Activated T-helper 2 cell treated with anti-CD3 and anti-CD28 coated beads, Interferon-gamma antibody, Interleukin-2, Interleukin-4, amounts not matched to agents 10 μg/mL and 5 μg/mL and 100 μg/mL, durations not matched to agents 14 hours and 24 hours and 36 hours (primary cell): ENCODE results near the gene MOCS1. TPM values are rescaled to one million over a fixed set of nuclear protein-coding genes. Genes with fewer than 3 reads are reported as not detected.

Source experiments
- DNase-seq: peaks from one replicate; pipeline ENCODE4 v3.0.0; 2021; ENCODE audit warnings: low spot score
- H3K27ac Mint-ChIP-seq: one replicate; pipeline ENCODE4 v1.8.0; 2021; ENCODE audit warnings: mixed read lengths
- H3K27me3 Mint-ChIP-seq: one replicate; pipeline ENCODE4 v1.8.0; 2021; ENCODE audit warnings: low read depth, mixed read lengths
- H3K36me3 Mint-ChIP-seq: one replicate; pipeline ENCODE4 v1.8.0; 2021; ENCODE audit warnings: low read depth, mixed read lengths
- H3K4me1 Mint-ChIP-seq: one replicate; pipeline ENCODE4 v1.8.0; 2021; ENCODE audit warnings: low read depth, mixed read lengths
- H3K4me3 Mint-ChIP-seq: one replicate; pipeline ENCODE4 v1.8.0; 2021; ENCODE audit warnings: low read depth, mild to moderate bottlenecking, moderate library complexity, mixed read lengths
- H3K9me3 Mint-ChIP-seq: one replicate; pipeline ENCODE4 v1.8.0; 2021; ENCODE audit warnings: mixed read lengths
- intact Hi-C: fragments of 100-400 bp; cut with micrococcal nuclease; formaldehyde crosslinking; loops from one replicate; pipeline ENCODE4 v1.15.1; 2023
- total RNA-seq: library from RNA; stranded (reverse); gene quantifications from 2 replicates; pipeline ENCODE4 v1.2.3, GENCODE V29; 2022

Gene MOCS1
- total RNA-seq, 1 donor from 2014 or later = 1.2 TPM

DNA sequence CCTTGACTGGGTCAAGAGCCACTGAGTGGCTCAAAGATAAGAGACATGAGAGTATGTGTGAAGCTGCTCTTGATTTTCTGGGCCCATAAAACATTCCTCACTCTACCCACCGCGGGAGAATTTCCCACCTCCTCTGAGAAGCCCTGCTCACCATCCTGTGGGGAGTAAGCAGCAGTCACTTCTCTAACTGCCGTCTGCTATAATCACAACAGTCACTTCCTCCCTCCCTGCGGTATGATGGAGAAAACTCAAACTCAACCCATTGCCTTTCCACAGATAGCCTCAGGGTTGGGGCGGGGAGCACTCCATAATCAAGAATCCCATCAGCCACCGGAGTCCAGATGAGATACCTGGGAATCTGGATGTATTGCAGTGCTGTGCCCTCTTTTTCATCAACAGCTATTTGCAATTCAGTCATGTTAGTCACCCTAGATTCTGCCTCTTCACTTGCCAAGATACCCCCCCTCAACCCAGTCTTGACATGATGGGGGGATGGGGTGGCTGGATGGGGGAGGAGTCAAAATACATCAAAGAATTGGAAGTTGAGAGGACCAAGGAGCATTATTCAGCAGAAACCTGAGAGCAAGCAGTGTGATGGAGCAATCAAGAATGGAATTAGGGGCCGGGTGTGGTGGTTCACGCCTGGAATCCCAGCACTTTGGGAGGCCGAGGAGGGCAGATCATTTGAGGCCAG lies 5.1 kb downstream of the MOCS1 start:
- no peak overlapping the region for H3K4me3 Mint-ChIP-seq
- intact Hi-C loops = no loop called here
- H3K27me3 Mint-ChIP-seq = peaks cover 9% of the 10 kb centered on the region
- H3K4me1 Mint-ChIP-seq = peaks cover 1% of the 10 kb centered on the region
- H3K9me3 Mint-ChIP-seq = peaks cover 6% of the 10 kb centered on the region
- no peak overlapping the region for H3K27ac Mint-ChIP-seq
- no peak for DNase-seq
- no peaks in the 10 kb centered on the region for H3K36me3 Mint-ChIP-seq

DNA sequence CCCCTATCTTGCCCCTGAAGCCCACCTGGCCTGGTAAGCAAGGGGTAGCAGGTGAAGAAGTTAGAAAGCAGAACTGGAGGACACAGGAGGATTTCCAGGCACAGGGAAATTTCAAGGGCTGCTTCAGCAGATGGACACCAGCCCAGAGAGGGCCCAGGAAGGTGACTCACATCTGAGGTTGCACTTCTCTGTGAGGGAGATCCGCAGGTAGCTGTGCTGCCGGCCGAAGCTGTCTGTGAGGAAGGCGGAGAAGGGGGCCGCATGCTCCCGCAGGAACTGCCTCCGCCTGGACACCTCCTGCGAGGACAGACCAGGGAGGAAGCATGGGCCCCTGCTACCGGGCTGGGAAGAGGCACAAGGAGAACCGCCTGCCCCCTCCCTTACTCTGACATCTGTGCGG lies 7.1 kb downstream of the MOCS1 start:
- Mint-ChIP-seq H3K9me3 (peaks cover 6% of the 10 kb centered on the region), H3K36me3 (no peaks in the 10 kb centered on the region), H3K4me3 (no peak overlapping the region), H3K4me1 (peaks cover 1% of the 10 kb centered on the region), H3K27me3 (no peaks in the 10 kb centered on the region), H3K27ac (no peak overlapping the region)
- intact Hi-C loops = no loop called here
- no peak for DNase-seq

- Mint-ChIP-seq H3K4me3 (no peak overlapping the region), H3K36me3 (no peaks in the 10 kb centered on the region), H3K4me1 (peaks cover 1% of the 10 kb centered on the region), H3K27me3 (no peaks in the 10 kb centered on the region), H3K9me3 (peaks cover 6% of the 10 kb centered on the region), H3K27ac (no peak overlapping the region)
- intact Hi-C loops = no loop called here
- DNase-seq = no peak
Measured at GRCh38 chr6:39926668-39927067, 7.6 kb downstream of the MOCS1 start.

GRCh38 chr6:39925931-39926290 lies 8.4 kb downstream of the MOCS1 start:
- peaks cover 6% of the 10 kb centered on the region for H3K9me3 Mint-ChIP-seq

GRCh38 chr6:39925191-39925930 lies 8.9 kb downstream of the MOCS1 start:
- peaks cover 1% of the 10 kb centered on the region for H3K4me1 Mint-ChIP-seq
- DNase-seq = no peak
- H3K27ac Mint-ChIP-seq = no peak overlapping the region
- intact Hi-C loops = no loop called here
- peaks cover 6% of the 10 kb centered on the region for H3K9me3 Mint-ChIP-seq
- H3K4me3 Mint-ChIP-seq = no peak overlapping the region
- H3K27me3 Mint-ChIP-seq = no peaks in the 10 kb centered on the region
- no peaks in the 10 kb centered on the region for H3K36me3 Mint-ChIP-seq

More at GRCh38 chr6:39925931-39926290, 8.4 kb downstream of the MOCS1 start:
- peaks cover 1% of the 10 kb centered on the region for H3K4me1 Mint-ChIP-seq
- DNase-seq = no peak
- intact Hi-C loops = no loop called here
- no peak overlapping the region for H3K4me3 Mint-ChIP-seq
- no peaks in the 10 kb centered on the region for H3K36me3 Mint-ChIP-seq
- H3K27me3 Mint-ChIP-seq = no peaks in the 10 kb centered on the region
- peak overlapping the region; percentile 29 for H3K27ac Mint-ChIP-seq

GRCh38 chr6:39924283-39924682 lies 10.0 kb downstream of the MOCS1 start:
- intact Hi-C loops = no loop called here
- no peak for DNase-seq
- H3K27me3 Mint-ChIP-seq = no peaks in the 10 kb centered on the region
- H3K4me3 Mint-ChIP-seq = no peak overlapping the region
- peaks cover 1% of the 10 kb centered on the region for H3K4me1 Mint-ChIP-seq
- H3K27ac Mint-ChIP-seq = no peak overlapping the region
- no peaks in the 10 kb centered on the region for H3K36me3 Mint-ChIP-seq
- H3K9me3 Mint-ChIP-seq = peaks cover 6% of the 10 kb centered on the region

DNA sequence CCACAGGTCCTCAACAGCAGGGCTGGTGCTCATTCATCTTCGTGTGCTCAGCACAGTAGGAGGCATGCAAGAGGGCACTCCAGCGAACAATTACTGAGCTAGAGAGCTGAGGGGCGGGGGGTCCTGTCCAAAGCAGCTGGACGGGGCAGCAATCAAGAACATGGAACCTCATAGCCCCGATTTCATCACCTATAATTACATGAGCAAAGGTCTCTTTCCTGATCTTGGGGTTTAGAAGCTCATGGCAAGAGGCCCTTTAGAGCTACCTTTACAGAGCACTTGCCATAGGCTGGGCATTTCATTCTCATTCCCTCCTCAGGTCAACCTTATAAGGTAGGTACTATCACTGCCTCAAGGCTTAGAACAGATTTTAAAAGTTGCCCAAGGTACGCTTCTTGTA lies 10.4 kb downstream of the MOCS1 start:
- Mint-ChIP-seq H3K4me3 (no peak overlapping the region), H3K36me3 (no peaks in the 10 kb centered on the region), H3K9me3 (peaks cover 6% of the 10 kb centered on the region), H3K4me1 (peaks cover 1% of the 10 kb centered on the region), H3K27me3 (no peaks in the 10 kb centered on the region), H3K27ac (no peak overlapping the region)
- no peak for DNase-seq
- intact Hi-C loops = no loop called here

GRCh38 chr6:39923394-39923793 lies 10.9 kb downstream of the MOCS1 start:
- no peak for DNase-seq
- peaks cover 6% of the 10 kb centered on the region for H3K9me3 Mint-ChIP-seq
- no peak overlapping the region for H3K4me3 Mint-ChIP-seq
- no peak overlapping the region for H3K27ac Mint-ChIP-seq
- intact Hi-C loops = no loop called here
- peaks cover 1% of the 10 kb centered on the region for H3K4me1 Mint-ChIP-seq
- H3K36me3 Mint-ChIP-seq = no peaks in the 10 kb centered on the region
- no peaks in the 10 kb centered on the region for H3K27me3 Mint-ChIP-seq

DNA sequence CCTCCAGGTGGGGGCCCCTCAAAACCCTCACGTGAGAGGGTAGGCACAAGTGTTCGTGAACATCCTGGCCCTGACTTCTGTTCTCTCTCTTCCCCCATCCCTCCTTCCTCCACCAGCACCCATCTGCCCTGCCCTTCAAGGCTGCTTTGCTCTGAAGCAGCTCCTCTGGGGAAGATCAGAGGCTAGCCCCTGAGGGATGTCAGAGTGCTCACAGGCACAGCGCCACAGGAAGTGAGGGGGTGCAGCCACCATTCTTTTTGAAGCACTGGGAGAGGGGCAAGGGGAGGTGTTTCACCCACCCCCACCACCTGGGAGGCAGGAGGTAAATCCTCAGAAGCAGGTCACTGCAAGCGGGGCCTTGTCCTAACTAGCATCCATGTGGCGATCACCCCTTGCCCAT lies 11.4 kb downstream of the MOCS1 start:
- peaks cover 6% of the 10 kb centered on the region for H3K9me3 Mint-ChIP-seq
- no peak for DNase-seq
- no peaks in the 10 kb centered on the region for H3K36me3 Mint-ChIP-seq
- H3K27me3 Mint-ChIP-seq = no peaks in the 10 kb centered on the region
- intact Hi-C loops = no loop called here
- peaks cover 1% of the 10 kb centered on the region for H3K4me1 Mint-ChIP-seq
- no peak overlapping the region for H3K4me3 Mint-ChIP-seq
- H3K27ac Mint-ChIP-seq = no peak overlapping the region

GRCh38 chr6:39920157-39920556 lies 14.1 kb downstream of the MOCS1 start:
- Mint-ChIP-seq H3K27me3 (no peaks in the 10 kb centered on the region), H3K27ac (no peak overlapping the region), H3K36me3 (no peaks in the 10 kb centered on the region), H3K4me3 (no peak overlapping the region), H3K9me3 (no peaks in the 10 kb centered on the region), H3K4me1 (no peaks in the 10 kb centered on the region)
- intact Hi-C loops = no loop called here
- DNase-seq = no peak

DNA sequence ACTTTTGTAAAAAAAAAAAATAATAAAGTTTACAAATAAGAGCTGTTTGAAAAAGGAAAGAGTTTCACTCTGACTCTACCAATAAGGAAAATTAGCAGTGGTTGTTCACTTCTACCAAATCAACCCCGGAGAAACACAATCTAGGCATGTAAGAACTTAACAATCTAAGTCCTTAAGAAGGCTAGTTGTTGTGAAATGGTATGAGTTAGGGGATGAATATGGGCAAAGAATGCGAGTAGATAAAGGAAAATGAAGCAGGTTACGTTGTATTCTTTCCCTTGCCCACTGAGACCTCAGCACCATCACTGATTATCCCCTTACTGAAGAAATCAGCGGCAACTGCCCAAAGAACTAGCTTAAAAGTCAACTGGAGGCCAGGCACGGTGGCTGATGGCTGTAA lies 15.4 kb downstream of the MOCS1 start:
- no peaks in the 10 kb centered on the region for H3K4me1 Mint-ChIP-seq
- intact Hi-C loops = no loop called here
- H3K27ac Mint-ChIP-seq = no peak overlapping the region
- H3K27me3 Mint-ChIP-seq = no peaks in the 10 kb centered on the region
- no peaks in the 10 kb centered on the region for H3K36me3 Mint-ChIP-seq
- H3K4me3 Mint-ChIP-seq = no peak overlapping the region
- no peaks in the 10 kb centered on the region for H3K9me3 Mint-ChIP-seq
- DNase-seq = no peak

- Mint-ChIP-seq H3K9me3 (no peaks in the 10 kb centered on the region), H3K4me1 (no peaks in the 10 kb centered on the region), H3K4me3 (no peak overlapping the region), H3K27ac (no peak overlapping the region), H3K36me3 (no peaks in the 10 kb centered on the region), H3K27me3 (no peaks in the 10 kb centered on the region)
- intact Hi-C loops = no loop called here
- DNase-seq = no peak
Measured at GRCh38 chr6:39917981-39918380, 16.3 kb downstream of the MOCS1 start.

DNA sequence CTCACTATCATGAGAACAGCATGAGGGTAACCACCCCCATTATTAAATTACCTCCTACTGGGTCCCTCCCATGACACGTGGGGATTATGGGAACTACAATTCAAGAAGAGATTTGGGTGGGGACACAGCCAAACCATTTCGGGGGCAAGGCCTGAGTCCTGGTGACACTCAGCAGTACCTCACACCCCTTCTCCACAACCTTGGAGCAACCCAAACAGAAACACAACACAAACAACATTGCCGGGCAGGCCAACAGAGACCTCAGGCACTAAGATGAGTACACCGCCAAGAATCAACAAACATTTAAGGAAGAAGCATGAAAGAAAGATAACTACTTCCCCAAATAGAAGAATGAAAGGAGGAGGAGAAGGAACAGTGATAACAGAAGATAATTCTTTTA lies 16.9 kb downstream of the MOCS1 start:
- DNase-seq = no peak
- H3K27ac Mint-ChIP-seq = no peak overlapping the region
- H3K27me3 Mint-ChIP-seq = no peaks in the 10 kb centered on the region
- H3K4me1 Mint-ChIP-seq = no peaks in the 10 kb centered on the region
- H3K36me3 Mint-ChIP-seq = no peaks in the 10 kb centered on the region
- no peaks in the 10 kb centered on the region for H3K9me3 Mint-ChIP-seq
- intact Hi-C loops = no loop called here
- no peak overlapping the region for H3K4me3 Mint-ChIP-seq
